NCI-H526 (cell line): Measurements from ENCODE around the gene SHFL.

ENCODE experiments used
- DNase-seq, 2 experiments: peaks; one replicate each; lab custom pipeline; 2025; lab: John Stamatoyannopoulos, UW

SHFL gene

GRCh38 chr19:10134040-10134439 lies 47.9 kb downstream of the SHFL start:
- DNase-seq: no peak

GRCh38 chr19:10135551-10136334 lies 49.6 kb downstream of the SHFL start:
- DNase-seq: no peak

GRCh38 chr19:10136936-10137335 lies 50.8 kb downstream of the SHFL start:
- DNase-seq: no peak

GRCh38 chr19:10137751-10138682 lies 51.9 kb downstream of the SHFL start:
- DNase-seq: no peak

GRCh38 chr19:10138879-10139795 lies 53.0 kb downstream of the SHFL start:
- DNase-seq: no peak

GRCh38 chr19:10139952-10140351 lies 53.8 kb downstream of the SHFL start:
- no peak for DNase-seq

GRCh38 chr19:10141479-10141878 lies 55.4 kb downstream of the SHFL start:
- no peak for DNase-seq

GRCh38 chr19:10141973-10142372 lies 55.9 kb downstream of the SHFL start:
- no peak for DNase-seq
